ENCODE measurements around the gene LSM2. TPM values are rescaled to one million over a fixed set of nuclear protein-coding genes. Genes with fewer than 3 reads are reported as not detected.

The LSM2 gene
- total RNA-seq, 1 experiment from 2014 or later: 45.6 TPM

DNA sequence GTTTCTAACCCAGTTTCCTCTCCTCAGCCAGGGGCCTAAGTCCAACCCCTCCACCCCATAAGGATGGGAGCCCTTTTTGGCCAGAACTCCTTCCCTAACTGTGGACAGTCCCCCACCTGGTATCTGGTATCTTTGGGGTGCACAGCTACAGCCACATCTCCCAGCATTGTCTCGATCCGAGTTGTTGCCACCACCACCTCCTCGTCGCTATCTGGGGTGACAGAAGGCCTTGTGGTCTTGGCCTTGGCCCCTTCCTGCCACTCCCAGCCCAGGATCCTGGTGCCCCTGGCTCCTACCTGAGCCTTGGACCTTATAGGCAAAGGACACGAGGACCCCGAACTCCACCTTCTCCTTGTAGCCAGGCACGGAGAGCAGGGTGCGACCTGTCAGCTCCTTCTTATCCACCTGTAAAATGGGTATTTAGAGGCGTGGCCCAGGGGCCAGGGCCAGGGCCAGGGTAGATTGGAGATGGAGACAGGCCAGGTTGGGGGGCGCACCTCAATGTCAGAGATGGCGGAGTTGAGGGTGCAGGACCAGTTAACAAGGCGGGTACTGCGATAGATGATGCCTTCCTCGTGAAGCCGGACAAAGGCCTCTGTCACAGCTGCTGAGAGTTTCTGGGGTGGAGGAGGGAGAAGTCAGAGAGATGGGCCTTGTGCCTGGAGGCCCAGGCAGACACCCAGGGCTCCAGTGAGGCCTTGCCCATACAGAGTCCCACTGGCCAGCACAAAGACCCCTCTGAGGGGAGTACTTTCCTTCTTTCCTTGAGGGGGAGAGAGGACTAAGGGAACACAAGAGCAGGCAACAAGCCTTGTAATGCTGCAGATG is 22.5 kb downstream of the LSM2 start:
- in situ Hi-C loops (cut with HindIII; ENCODE audit: low pct_unique_long_range_greater_than_20kb, low sequenced_read_pairs): no loop called here
- no peak for DNase-seq (ENCODE audit: low read depth, low spot score)

DNA sequence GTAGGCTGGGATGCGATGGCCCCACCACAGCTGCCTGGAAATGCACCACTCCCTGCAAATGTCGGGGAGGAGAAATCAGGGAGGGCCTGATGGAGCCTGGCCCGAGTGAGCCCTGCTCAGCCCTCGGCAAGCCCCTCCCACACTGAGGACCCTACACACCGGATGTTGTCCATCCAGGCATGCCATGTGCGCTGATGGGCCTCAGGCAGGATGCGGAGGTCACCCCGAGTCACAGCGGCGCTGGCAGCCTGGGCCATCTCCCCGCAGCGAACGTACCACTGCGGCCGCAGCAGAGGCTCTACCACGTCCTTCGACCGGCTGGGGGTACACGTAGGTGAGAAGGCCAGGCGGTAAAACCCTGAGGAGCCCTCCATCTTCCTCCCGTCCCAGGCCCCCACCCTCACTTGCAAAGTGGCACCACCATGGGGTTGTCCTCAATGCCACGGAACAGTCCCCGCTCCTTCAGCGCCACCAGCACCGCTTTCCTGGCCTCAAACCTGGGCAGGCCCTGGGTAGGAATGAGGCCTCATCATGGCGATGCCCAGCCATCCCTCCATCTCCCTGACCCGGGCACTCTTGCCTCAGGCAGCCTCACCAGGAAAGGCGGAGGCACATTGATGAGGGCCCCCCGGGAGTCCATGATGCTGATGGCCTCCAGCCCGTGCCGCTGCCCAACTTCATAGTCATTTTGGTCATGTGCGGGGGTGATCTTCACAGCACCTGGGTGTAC is 24.5 kb downstream of the LSM2 start:
- DNase-seq (ENCODE audit: low read depth, low spot score): no peak
- in situ Hi-C loops (cut with HindIII; ENCODE audit: low pct_unique_long_range_greater_than_20kb, low sequenced_read_pairs): no loop called here

DNA sequence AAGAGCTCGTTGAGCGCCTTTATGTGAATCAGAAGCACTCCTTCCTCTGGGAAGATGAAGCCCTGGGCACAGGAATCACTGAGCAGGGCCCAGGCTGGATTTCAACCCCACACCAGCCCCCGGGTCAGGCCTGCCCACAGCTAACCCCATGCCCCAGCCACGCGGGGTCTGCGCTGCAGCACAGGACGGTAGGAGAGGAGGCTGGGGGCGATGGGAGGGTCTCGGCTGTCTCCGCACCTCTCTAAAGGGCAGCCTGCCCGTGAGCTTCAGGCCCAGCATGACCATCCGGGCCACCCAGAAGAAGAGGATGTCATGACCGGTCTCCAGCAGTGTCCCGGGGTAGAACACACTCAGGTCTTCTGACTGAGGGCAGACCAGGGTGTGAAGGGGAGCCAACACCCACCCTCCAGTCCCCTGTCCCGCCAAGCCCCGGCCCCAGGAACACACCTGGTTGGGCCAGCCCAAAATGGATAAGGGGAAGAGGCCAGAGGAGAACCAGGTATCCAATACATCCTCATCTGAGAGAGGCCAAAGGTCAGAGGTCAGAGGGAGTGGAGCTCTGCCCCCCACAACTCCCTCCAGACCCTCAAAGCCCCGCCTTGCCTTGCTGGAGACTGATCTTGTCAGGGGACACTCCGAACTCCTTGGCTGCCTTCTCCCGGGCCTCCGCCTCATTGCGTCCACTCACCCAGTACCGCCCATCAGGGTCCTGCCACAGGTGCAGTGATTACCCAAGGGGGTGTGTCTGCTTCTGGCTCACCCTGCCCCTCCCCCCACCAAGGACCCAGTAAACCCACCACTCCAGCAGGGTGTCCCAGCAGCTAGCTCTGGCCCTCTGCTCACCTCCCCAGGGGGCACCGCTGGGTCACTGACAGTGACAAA is 25.3 kb downstream of the LSM2 start:
- in situ Hi-C loops (cut with HindIII; ENCODE audit: low pct_unique_long_range_greater_than_20kb, low sequenced_read_pairs): no loop called here
- DNase-seq (ENCODE audit: low read depth, low spot score): no peak

DNA sequence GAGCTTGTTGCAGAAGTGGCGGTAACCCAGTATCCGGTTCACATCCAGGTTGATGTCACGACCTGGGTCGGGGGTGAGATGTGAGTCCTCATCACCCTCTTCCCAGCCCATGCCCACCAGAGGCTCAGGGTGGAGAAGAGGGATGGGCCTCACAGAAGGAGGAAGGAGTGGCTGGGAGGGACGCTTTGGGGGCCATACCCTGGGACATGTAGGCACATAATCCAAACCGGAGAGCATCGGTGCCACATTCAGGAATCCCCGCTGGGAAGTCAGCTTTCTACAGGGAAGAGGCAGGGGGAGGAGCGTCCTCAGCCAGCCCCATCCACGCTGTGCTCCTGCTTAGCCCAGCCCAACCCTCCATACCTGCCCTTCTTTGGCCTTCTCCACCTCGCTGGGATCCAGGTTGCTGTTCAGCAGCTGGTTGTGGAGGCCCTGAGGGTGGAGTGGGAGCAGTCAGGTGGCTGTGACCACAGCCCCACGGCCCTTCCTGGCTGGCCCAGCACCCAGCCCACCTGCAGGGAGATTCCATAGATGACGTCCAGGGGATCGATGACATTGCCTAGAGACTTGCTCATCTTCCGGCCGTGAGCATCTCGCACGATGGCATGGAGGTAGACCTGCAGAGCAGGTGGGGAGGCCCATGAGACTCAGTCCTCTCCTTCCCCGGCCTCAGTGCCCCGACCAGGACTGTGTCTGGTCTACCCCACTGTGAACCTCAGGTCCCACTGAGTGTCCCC is 26.1 kb downstream of the LSM2 start:
- DNase-seq (ENCODE audit: low read depth, low spot score): no peak
- in situ Hi-C loops (cut with HindIII; ENCODE audit: low pct_unique_long_range_greater_than_20kb, low sequenced_read_pairs): no loop called here

DNA sequence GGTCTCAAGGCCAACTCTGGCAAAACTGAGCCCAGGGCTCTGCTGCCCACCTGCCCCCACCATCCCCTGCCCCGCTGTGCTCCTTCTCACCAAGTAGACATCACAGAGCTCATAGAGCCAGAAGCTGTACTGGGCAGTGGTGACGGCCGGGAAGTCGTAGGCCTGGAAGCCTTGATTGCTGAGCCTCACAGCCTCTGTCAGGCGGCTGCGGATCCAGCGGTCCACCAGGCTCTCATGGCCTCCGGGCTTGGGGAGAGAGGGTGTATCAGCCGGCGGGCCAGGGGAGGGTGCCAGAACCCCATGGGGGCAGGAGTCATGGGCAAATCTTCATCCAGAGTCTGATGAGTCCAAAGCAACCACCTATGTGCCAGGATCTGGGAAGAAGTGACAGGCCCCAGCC is 26.9 kb downstream of the LSM2 start:
- DNase-seq (ENCODE audit: low read depth, low spot score): no peak
- in situ Hi-C loops (cut with HindIII; ENCODE audit: low pct_unique_long_range_greater_than_20kb, low sequenced_read_pairs): no loop called here

DNA sequence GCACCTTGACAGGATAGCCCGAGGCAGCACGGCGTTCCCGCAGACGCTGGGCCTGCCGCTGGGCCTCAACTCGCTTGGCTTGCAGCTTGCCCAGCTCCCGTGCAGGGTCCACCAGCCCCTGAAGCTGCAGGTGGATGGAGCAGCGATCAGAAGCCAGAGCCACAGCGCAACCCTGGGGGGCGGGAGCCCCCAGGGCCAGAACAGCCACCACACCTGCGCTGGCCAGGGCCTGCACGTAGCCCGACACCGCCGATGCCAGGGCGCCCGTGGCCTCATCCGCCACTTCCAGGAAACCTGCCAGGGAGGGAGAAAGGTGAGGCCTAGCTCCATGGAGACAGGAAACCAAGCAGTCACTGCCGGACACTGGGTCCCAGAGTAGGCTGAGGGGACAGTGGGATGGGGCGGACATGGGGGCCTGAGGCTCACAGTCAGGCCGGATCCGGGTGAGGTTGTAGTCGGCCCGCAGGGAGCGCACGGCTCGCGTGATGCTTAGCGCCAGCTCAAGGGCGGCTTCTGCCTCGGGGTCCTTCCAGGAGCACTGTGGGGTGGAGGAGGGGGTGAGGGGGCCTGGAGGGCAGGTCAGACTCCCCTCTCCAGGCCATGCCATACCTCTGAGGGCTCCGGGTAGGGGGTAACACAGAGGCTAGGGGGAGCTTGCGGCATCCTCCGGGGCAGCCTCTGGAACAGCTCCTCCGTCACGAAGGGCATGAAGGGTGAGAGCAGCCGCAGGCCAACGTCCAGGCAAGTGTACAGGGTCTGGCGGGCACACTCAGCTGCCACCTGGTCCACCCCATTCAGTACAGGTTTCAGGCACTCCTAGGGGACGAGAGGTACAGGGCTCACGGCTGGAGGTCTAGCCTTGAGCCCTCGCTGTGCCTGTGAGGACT is 27.5 kb downstream of the LSM2 start:
- in situ Hi-C loops (cut with HindIII; ENCODE audit: low pct_unique_long_range_greater_than_20kb, low sequenced_read_pairs): no loop called here
- DNase-seq (ENCODE audit: low read depth, low spot score): no peak

DNA sequence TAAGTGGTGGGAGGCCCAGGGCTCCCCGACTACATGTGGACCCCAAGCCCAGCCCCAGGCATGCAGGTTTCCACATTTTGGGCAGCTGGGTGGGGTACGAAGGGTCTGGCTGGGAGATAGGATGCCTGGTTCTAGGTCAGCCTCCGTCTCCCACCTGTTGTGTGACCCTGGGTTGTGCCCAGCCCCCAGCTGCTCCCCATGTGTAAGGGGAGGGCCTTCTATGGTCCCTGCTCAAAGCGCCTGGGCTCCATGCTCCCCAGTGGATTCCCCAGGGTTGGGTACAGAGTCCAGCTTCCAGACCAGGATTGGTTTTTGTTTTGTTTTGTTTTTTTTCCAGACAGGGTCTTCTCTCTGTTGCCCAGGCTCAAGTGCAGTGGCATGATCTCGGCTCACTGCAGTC is 28.6 kb downstream of the LSM2 start:
- DNase-seq (ENCODE audit: low read depth, low spot score): no peak
- in situ Hi-C loops (cut with HindIII; ENCODE audit: low pct_unique_long_range_greater_than_20kb, low sequenced_read_pairs): no loop called here

DNA sequence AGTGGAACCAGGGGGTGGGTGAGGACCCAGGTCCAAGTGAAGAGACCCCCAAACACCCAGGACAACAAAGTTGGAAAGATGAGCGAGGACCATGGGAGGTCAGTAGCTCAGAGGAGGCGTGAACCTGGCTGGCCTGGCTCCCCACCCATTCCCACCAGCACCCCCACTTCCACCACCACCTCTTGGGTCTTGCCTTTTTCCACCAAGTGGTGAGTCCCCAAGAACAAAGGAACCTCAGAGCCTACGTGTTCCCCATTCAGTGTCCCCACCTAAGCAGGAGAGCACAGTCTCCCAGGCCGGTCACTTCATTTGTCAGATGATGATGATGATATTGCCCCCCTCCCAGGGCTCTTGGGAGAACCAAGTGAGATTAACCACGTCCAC is 29.1 kb downstream of the LSM2 start:
- in situ Hi-C loops (cut with HindIII; ENCODE audit: low pct_unique_long_range_greater_than_20kb, low sequenced_read_pairs): no loop called here
- no peak for DNase-seq (ENCODE audit: low read depth, low spot score)

DNA sequence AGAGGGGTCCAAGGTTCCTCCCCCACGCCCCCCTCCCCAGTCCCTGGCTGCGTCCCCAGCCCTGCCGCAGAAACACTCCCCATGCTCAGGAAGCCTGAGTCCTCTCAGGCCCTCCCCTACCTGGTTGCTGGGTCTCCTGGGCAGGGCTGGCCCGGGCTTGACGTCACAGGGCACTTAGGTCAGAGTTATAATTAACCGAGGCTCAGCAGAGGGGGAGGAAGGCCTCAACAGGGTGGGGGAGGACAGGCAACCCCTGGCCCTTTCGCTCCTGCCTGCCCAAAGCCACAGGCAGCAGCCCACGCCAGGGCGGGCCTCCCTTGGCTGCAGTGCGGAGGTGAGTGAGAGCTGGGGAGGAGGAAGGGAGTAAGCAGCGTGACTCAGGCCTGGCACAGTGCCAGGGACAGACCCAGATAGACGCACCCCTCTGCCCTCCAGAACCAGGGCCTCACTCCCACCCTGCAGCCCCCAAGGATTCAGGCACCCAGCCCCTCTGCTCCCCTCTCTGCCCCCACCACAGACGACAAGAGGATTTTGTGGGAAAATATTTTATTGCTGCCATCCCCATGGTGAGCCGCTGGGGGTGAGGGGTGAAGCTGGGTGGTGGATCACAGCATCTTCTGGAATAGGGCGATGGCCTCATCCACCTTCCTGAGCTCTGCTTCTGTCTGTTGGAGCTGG is 29.6 kb downstream of the LSM2 start, which contains the start of gene VWA7:
Gene VWA7 (minus strand): TSS at position 340 of the 678 bp plus-strand sequence. CDS start 549 bp downstream, outside the sequence.
- in situ Hi-C loops (cut with HindIII; ENCODE audit: low pct_unique_long_range_greater_than_20kb, low sequenced_read_pairs): no loop called here
- DNase-seq (ENCODE audit: low read depth, low spot score): peak; percentile 26

DNA sequence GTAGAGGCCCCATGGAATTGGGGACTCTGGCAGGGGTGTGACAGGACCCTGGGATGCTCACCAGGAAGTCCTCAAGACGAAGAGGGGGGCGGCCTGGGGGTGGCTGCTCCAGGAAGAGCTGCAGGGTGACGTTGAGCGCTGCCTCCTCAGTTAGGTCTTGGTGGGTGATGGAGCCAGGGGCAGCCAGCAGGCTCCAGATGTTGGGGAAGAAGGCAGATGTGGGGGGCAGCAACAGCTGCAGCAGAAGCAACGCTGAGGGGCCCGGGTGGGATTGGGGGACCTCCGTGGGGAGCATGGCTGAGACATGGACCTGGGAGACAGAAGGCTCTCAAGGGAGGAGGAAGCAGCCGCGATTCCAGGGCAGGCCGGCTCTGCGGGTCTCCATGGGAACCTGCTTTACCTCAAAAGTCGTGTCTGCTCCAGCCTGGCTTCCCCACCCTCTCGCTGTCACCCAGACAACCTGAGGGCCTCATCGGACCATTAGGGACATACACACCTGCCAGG is 30.2 kb downstream of the LSM2 start:
- in situ Hi-C loops (cut with HindIII; ENCODE audit: low pct_unique_long_range_greater_than_20kb, low sequenced_read_pairs): no loop called here
- no peak for DNase-seq (ENCODE audit: low read depth, low spot score)

DNA sequence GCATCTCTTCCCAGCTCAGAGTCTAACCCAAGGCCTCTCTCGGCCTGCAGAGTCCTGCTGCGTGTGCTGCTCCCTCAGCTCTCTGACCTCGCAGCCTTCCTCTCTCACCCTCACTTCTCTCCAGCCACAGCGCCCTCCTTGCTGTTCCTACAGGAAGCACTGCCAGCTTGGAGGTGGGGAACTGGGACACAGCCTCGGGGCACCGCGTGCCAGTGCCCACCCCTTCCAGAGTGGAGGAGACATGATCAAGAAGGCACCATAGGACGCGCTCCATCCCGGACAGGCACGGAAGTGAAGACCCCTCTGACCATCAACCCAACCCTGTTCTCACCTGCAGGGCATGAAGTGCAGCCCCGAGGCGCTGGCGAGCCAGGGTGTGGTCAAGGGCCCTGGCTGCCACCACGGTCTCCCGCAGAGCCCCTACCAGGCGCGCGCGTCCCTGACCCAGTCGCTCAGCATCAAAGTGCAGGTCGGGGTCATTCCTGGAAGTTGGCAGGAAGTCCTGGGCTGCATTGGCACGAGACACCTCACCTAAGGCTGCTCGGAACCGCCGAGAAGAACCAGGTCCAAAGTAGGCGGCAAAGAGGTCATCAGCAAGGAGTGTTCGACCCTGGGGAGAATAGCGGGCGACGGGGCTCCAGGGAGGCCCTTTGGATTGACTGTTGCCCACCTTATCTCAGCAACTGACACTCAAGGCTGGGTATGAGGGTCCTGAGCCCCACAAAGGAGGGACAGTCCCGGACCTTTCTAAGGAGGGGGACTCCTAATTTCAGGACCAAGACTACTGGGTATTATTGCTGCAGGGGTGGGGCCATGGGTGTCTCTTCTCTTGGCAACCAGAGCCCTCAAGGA is 30.9 kb downstream of the LSM2 start:
- in situ Hi-C loops (cut with HindIII; ENCODE audit: low pct_unique_long_range_greater_than_20kb, low sequenced_read_pairs): no loop called here
- DNase-seq (ENCODE audit: low read depth, low spot score): no peak

DNA sequence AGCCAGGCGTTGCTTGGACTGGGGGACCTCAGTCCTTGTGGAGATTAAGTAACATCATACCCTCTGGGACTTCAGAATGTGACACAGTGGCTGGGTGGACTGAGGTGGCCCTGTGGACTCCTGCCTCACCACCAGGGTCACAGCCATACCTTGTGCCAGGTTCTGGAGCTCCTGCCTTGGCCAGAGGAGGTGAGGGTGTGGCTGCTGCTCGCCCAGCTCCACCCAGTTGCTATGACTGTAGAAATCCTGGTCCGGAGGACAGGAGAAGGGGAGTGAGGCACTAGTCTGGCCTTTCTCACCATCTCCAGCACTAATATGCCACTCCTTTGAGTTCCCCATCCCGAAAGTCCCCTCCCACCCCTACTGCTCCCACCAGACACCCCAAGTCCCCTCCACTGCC is 31.6 kb downstream of the LSM2 start:
- in situ Hi-C loops (cut with HindIII; ENCODE audit: low pct_unique_long_range_greater_than_20kb, low sequenced_read_pairs): no loop called here

DNA sequence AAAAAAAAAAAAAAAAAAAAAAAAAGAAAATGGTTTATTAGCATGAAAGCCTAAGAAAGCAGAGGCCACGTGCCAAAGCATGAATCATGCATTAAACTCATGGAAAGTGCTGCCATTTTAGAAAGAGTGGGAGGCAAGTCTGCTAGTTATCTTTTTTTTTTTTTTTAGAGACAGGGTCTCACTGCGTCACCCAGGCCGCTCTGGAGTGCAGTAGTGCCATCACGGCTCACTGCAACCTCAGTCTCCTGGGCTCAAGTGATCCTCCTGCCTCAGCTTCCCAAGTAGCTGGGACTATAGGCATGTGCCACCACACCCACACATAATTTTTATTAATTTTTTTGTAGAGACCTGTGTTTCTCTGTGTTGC is 34.8 kb downstream of the LSM2 start:
- in situ Hi-C loops (cut with HindIII; ENCODE audit: low pct_unique_long_range_greater_than_20kb, low sequenced_read_pairs): no loop called here
- no peak for DNase-seq (ENCODE audit: low read depth, low spot score)

More for the DNA sequence above, 31.6 kb downstream of the LSM2 start:
- DNase-seq (ENCODE audit: low read depth, low spot score): no peak

DNA sequence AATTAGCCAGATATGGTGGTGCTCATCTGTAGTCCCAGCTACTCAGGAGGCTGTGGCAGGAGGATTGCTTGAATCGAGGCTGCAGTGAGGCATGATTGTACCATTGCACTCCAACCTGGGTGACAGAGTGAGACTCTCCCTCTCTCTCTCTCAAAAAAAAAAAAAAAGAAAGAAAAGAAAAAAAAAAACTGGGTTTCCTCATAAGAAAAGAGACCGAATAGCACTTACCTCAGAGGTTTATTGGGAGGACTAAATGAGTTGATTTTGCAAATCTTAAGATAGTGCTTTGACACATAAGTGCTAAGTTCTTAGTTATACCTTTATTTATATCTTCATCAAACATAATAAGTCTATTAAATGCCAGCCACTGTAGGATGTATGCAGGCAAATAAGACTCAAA is 35.9 kb downstream of the LSM2 start:
- in situ Hi-C loops (cut with HindIII; ENCODE audit: low pct_unique_long_range_greater_than_20kb, low sequenced_read_pairs): no loop called here
- no peak for DNase-seq (ENCODE audit: low read depth, low spot score)

DNA sequence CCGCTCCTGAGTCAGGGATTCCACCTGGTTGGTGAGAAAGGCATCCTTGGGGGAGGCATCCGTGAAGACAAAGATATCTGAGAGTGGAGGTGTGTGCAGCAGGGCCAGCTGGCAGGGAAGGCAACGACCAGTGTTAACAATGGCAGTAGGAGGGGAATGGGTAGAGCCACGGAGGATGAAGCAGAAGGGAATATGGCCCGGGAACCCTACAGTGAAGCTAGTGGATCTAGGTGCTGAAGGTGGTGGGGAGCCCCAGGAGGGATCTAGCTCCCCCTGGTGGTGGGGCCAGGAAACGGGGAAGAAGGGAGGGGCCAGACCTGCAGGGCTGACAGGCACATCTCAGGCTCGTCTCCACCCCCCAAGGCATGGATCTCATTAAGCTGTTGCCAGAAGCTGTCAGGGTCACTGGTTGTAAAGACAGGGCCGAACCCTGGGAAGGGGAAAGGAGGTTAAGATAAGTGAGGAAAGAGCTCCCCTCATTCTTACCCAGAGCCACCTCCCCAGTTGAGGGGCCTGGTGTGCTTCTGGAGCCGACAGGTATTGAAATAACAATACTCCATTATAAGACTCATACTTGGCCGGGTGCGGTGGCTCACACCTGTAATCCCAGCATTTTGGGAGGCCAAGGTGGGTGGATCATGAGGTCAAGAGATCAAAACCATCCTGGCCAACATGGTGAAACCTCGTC is 36.9 kb downstream of the LSM2 start:
- peak; percentile 68 for DNase-seq (ENCODE audit: low read depth, low spot score)
- in situ Hi-C loops (cut with HindIII; ENCODE audit: low pct_unique_long_range_greater_than_20kb, low sequenced_read_pairs): no loop called here
